Measurements from ENCODE around the gene ERBB3.

DNA sequence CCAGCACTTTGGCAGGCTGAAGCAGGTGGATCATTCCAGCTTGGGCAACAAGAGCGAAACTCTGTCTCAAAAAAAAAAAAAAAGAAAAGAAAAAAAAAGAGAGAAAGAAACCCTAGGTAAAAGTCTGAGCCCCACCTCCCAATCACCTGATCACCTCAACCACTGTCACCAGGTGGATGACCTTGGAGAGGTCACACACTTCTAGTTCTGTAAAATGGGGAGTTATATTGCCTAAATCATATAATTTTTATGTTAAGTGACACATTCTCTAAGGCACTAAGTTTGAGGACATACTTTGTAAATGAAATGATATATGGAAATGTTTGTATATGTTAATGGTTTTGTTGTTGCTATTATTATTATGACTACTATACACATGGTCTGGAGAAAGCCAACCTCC is 1.5 kb upstream of the ERBB3 start:
- TF ChIP-seq, protein P1, sequence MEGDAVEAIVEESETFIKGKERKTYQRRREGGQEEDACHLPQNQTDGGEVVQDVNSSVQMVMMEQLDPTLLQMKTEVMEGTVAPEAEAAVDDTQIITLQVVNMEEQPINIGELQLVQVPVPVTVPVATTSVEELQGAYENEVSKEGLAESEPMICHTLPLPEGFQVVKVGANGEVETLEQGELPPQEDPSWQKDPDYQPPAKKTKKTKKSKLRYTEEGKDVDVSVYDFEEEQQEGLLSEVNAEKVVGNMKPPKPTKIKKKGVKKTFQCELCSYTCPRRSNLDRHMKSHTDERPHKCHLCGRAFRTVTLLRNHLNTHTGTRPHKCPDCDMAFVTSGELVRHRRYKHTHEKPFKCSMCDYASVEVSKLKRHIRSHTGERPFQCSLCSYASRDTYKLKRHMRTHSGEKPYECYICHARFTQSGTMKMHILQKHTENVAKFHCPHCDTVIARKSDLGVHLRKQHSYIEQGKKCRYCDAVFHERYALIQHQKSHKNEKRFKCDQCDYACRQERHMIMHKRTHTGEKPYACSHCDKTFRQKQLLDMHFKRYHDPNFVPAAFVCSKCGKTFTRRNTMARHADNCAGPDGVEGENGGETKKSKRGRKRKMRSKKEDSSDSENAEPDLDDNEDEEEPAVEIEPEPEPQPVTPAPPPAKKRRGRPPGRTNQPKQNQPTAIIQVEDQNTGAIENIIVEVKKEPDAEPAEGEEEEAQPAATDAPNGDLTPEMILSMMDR (IDR thresholded peaks at IDR 0.05) = no peak
- TF ChIP-seq POLR2A (IDR thresholded peaks at IDR 0.05) = no peak
